GM10266 (cell line): ENCODE data around the gene MESP1.

ENCODE experiments used
- DNase-seq: peaks from one replicate; pipeline ENCODE4 v3.0.0; 2012; ENCODE audit errors: extremely low spot score
- TF ChIP-seq, protein P1 (sequence below): IDR thresholded peaks from 2 replicates; pipeline ENCODE4 v1.5.1; 2012; ENCODE audit warnings: mild to moderate bottlenecking, low read depth; ENCODE audit not compliant: control insufficient read depth, insufficient read depth; ENCODE audit errors: missing control alignments

The MESP1 gene, protein sequence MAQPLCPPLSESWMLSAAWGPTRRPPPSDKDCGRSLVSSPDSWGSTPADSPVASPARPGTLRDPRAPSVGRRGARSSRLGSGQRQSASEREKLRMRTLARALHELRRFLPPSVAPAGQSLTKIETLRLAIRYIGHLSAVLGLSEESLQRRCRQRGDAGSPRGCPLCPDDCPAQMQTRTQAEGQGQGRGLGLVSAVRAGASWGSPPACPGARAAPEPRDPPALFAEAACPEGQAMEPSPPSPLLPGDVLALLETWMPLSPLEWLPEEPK

DNA sequence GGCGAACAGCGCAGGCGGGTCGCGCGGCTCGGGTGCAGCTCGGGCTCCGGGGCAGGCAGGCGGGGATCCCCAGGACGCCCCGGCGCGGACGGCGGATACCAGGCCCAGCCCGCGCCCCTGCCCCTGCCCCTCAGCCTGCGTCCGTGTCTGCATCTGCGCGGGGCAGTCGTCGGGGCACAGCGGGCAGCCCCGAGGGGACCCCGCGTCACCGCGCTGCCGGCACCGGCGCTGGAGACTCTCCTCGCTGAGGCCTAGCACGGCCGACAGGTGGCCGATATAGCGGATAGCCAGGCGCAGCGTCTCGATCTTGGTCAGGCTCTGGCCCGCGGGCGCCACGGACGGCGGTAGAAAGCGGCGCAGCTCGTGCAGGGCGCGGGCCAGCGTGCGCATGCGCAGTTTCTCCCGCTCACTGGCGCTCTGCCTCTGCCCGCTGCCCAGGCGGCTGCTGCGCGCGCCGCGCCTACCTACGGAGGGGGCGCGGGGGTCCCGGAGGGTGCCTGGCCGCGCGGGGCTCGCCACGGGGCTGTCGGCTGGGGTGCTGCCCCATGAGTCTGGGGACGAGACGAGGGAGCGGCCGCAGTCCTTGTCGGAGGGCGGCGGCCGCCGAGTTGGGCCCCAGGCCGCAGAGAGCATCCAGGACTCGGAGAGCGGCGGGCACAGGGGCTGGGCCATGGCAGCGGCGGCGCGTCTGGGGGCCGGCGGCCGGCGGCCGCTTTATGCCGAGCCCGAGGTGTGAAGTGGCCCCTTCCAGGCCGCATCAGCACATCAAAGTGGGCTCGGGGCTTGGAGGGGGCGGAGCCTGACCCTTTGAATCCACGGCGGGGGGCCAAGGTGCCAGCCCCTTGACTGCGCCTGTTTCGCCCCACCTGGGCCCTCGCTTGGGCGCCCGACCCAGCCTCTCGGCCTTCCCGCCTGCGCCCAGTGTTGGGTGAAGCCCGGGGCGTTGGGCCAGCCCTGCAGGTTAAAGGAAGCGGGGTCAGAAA is at the start of gene MESP1:
MESP1 (minus strand) TSS at position 690 of the 983 bp plus-strand sequence; CDS start at position 672, 18 bp downstream.
- TF ChIP-seq, protein P1, sequence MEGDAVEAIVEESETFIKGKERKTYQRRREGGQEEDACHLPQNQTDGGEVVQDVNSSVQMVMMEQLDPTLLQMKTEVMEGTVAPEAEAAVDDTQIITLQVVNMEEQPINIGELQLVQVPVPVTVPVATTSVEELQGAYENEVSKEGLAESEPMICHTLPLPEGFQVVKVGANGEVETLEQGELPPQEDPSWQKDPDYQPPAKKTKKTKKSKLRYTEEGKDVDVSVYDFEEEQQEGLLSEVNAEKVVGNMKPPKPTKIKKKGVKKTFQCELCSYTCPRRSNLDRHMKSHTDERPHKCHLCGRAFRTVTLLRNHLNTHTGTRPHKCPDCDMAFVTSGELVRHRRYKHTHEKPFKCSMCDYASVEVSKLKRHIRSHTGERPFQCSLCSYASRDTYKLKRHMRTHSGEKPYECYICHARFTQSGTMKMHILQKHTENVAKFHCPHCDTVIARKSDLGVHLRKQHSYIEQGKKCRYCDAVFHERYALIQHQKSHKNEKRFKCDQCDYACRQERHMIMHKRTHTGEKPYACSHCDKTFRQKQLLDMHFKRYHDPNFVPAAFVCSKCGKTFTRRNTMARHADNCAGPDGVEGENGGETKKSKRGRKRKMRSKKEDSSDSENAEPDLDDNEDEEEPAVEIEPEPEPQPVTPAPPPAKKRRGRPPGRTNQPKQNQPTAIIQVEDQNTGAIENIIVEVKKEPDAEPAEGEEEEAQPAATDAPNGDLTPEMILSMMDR: peak; percentile 71
- DNase-seq: peak; percentile 97

DNA sequence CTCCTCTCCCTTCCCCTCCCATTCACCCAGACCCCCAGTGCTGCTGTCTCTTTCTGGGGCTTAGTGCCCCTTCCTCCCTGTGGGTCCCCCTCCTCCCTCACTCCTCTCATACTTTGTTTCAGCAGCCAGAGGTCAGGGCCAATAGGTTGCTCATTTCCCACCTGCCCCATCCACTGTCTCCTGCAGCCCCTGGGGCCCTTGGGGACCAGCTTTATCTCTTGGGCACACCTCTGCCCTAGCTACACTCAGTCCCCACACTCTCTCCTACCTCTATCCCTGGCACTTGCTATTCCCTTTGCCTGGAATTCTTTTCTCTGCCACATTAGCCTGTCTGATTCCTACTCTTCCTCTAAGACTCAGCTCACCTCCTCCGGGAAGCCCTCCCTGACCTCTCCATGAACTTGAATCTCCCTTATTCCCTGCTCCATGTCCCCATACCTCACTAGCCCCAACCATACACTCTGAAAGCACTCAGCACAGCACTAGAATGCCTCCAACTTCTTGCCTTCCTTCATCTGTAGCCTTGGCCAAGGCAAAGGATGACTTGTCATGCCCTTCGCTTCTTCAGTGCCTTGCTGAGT is 49.0 kb upstream of the MESP1 start:
- TF ChIP-seq, protein P1: no peak
- DNase-seq: no peak

DNA sequence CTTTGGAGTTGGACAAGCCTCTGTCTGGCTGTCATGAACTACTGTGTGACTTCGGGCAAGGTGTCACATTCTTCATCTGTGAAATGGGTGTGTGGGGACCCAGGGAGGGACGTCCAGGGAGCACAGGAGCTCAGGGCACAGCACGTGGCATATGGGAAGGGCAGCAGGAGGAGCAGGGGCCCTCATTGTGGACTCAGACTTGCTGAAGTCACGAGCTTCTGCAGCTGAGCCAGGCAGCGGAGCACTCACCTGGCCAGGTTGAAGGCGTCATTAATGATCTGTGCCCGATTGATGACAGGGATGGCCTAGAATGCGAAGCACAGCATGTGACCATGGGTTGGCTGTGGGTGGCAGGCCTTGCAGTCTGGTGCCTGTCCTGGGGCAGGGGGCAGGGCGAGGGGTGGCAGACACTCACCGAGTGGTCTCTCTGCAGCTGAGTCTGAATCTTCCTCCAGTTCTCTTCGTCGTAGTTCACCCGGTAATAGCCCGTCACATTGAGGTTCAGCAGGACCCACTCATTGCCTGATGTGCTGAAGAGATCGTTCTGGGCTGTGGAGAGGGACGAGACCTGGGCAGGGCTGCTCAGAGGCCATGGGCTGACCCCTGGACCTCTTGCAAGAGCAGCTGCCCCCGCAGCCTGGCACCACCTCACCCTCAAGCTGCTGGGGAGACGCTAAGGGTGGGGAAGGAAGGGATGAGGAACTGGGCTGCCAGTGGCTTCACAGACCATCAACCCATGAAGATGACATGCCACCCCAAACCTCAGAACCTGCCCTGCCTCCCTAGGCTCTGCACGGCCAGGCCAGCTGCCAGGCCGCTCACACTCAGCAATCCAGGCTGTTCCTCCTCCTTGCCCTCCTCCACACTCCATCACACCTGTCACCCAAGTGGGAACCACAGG is 48.2 kb upstream of the MESP1 start:
- TF ChIP-seq, protein P1: no peak

DNA sequence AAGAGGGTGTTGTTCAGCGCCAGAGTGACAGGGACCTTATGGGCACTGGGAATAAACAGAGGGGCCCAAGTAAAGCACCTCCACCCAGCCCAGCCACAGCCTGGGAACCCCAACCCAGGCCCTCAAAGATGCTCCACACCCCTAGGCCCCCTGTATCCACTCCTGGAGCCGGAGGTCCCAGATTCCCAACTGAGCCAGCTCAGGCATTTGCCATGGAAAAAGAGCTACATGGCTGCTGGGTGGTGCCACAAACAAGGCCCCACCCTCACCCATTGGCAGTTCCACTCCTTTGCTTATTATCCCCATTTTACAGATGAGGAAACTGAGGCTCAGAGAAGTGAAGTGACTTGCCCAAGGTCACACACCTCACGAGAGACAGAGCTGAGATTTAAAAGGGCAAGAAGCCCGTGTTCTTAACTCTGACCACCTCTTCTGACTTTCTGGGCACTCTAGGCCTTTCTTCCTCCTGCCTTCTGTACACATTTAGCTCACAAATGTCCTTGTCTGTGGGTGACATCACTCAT is 46.7 kb upstream of the MESP1 start:
- TF ChIP-seq, protein P1: no peak
- DNase-seq: no peak

More for the DNA sequence above, 48.2 kb upstream of the MESP1 start:
- no peak for DNase-seq

DNA sequence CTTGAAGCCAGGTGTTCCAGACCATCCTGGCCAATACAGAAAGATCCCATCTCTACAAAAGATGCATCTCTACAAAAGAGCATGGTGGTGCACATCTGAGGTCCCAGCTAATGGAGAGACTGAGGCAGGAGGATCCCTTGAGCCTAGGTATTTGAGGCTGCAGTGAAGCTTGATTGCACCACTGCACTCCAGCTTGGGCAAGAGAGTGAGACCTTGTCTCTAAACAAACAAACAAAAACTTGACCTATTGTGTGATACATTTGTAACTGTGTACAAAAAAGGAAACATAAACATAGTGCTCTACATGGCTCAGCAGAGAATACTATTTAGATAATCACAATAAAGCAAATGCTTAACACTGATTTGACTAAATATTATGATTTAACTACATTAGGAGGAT is 44.9 kb upstream of the MESP1 start:
- no peak for DNase-seq
- TF ChIP-seq, protein P1: no peak

DNA sequence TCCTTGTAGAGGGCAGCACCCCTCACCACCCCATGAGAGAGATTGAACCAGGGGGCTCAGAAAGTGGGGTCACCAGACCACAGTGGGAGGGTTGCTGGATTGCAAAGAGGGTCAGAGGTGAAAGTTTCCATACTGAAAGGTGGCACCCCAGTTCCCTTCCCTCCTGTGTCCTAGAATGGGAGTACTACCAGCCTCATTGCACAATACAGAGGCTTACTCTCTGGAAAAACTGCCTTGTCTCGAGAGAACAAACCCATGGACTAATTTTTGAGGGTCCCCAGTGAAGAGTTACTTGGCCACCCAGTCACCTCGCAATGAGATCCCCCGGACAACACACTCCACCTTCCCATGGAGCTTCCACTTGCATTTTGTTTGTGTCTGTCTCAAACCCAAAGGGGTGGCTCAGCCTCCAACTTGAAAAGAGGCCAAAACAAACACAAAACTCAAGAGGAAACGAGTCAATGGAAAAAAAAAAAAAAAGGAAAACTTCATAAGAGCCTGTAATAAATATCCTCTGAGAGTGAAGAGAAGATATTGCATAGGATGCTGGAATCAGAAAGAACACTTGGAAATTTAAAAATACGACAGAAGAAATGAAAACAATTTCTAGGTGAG is 43.7 kb upstream of the MESP1 start:
- TF ChIP-seq, protein P1: no peak
- no peak for DNase-seq
